Parathyroid adenoma (tissue), 2 donors: ENCODE data around the gene RETREG1.

Experiments used
- H2AFZ ChIP-seq: fragments of 300-600 bp; sonication (generic); one replicate; pipeline ENCODE4 v1.7.0; 2017; ENCODE audit warnings: antibody characterized with exemption, mild to moderate bottlenecking
- H3K27ac ChIP-seq: fragments of 300-600 bp; sonication (generic); one replicate; pipeline ENCODE4 v1.7.0; 2017
- H3K27me3 ChIP-seq: fragments of 300-600 bp; sonication (generic); one replicate; pipeline ENCODE4 v1.7.0; 2017; ENCODE audit warnings: low read length; ENCODE audit not compliant: control insufficient read depth, insufficient read depth
- H3K36me3 ChIP-seq: fragments of 300-600 bp; sonication (generic); one replicate; pipeline ENCODE4 v1.7.0; 2017; ENCODE audit warnings: low read length; ENCODE audit not compliant: control insufficient read depth, insufficient read depth
- H3K4me1 ChIP-seq: fragments of 300-600 bp; sonication (generic); one replicate; pipeline ENCODE4 v1.7.0; 2017; ENCODE audit warnings: control low read depth
- H3K4me2 ChIP-seq: fragments of 300-600 bp; sonication (generic); one replicate; pipeline ENCODE4 v1.7.0; 2017; ENCODE audit warnings: low read length
- H3K4me3 ChIP-seq: fragments of 300-600 bp; sonication (generic); one replicate; pipeline ENCODE4 v1.7.0; 2017; ENCODE audit warnings: low read depth, low read length
- H3K79me2 ChIP-seq: fragments of 300-600 bp; sonication (generic); one replicate; pipeline ENCODE4 v1.7.0; 2017; ENCODE audit warnings: control low read depth
- H3K9ac ChIP-seq: fragments of 300-600 bp; sonication (generic); one replicate; pipeline ENCODE4 v1.7.0; 2017; ENCODE audit warnings: mild to moderate bottlenecking
- H3K9me3 ChIP-seq: fragments of 300-600 bp; sonication (generic); one replicate; pipeline ENCODE4 v1.7.0; 2017; ENCODE audit warnings: low read length; ENCODE audit not compliant: control insufficient read depth
- CTCF ChIP-seq: fragments of 300-600 bp; sonication (generic); IDR thresholded peaks from one replicate; pipeline ENCODE4 v1.7.0; 2017; ENCODE audit warnings: antibody characterized with exemption, mild to moderate bottlenecking
- donor health status: primary hyperparathyroidism.

RETREG1 gene

GRCh38 chr5:16486711-16487111, 130.1 kb downstream of the RETREG1 start:
- H3K4me3 ChIP-seq, result no peak overlapping the region
- no peaks in the 10 kb centered on the region for H3K36me3 ChIP-seq
- no peaks in the 10 kb centered on the region for H3K27me3 ChIP-seq
- H3K4me2 ChIP-seq, result no peak overlapping the region
- TF ChIP-seq CTCF, result no peak
- no peaks in the 10 kb centered on the region for H3K9me3 ChIP-seq
- H3K4me1 ChIP-seq, result no peaks in the 10 kb centered on the region
- H3K9ac ChIP-seq, result no peak overlapping the region
- H2AFZ ChIP-seq, result no peak overlapping the region
- H3K79me2 ChIP-seq, result peaks cover 11% of the 10 kb centered on the region
- H3K27ac ChIP-seq, result no peak overlapping the region

- Histone ChIP-seq H3K79me2 (peaks cover 15% of the 10 kb centered on the region), H2AFZ (no peak overlapping the region), H3K9ac (no peak overlapping the region), H3K27me3 (no peaks in the 10 kb centered on the region), H3K4me2 (no peak overlapping the region), H3K27ac (no peak overlapping the region), H3K36me3 (no peaks in the 10 kb centered on the region), H3K4me3 (no peak overlapping the region), H3K9me3 (no peaks in the 10 kb centered on the region), H3K4me1 (no peaks in the 10 kb centered on the region)
- TF ChIP-seq CTCF, result no peak
Measured at GRCh38 chr5:16485656-16486055, 131.1 kb downstream of the RETREG1 start.

GRCh38 chr5:16484081-16484480, 132.7 kb downstream of the RETREG1 start:
- H3K9ac ChIP-seq, result no peak overlapping the region
- H3K9me3 ChIP-seq, result no peaks in the 10 kb centered on the region
- no peak overlapping the region for H3K4me2 ChIP-seq
- peaks cover 20% of the 10 kb centered on the region for H3K79me2 ChIP-seq
- no peaks in the 10 kb centered on the region for H3K27me3 ChIP-seq
- no peaks in the 10 kb centered on the region for H3K4me1 ChIP-seq
- no peak for TF ChIP-seq CTCF
- no peaks in the 10 kb centered on the region for H3K36me3 ChIP-seq
- H2AFZ ChIP-seq, result no peak overlapping the region
- H3K4me3 ChIP-seq, result no peak overlapping the region
- no peak overlapping the region for H3K27ac ChIP-seq

GRCh38 chr5:16483361-16483760, 133.4 kb downstream of the RETREG1 start:
- Histone ChIP-seq H3K36me3 (no peaks in the 10 kb centered on the region), H3K9me3 (no peaks in the 10 kb centered on the region), H3K79me2 (peaks cover 16% of the 10 kb centered on the region), H3K4me3 (no peak overlapping the region), H2AFZ (no peak overlapping the region), H3K4me2 (no peak overlapping the region), H3K4me1 (no peaks in the 10 kb centered on the region), H3K9ac (no peak overlapping the region), H3K27ac (no peak overlapping the region), H3K27me3 (no peaks in the 10 kb centered on the region)
- no peak for TF ChIP-seq CTCF

GRCh38 chr5:16482891-16483290, 133.9 kb downstream of the RETREG1 start:
- H3K79me2 ChIP-seq, result peaks cover 14% of the 10 kb centered on the region
- no peaks in the 10 kb centered on the region for H3K4me1 ChIP-seq
- no peaks in the 10 kb centered on the region for H3K36me3 ChIP-seq
- H2AFZ ChIP-seq, result no peak overlapping the region
- TF ChIP-seq CTCF, result no peak
- no peaks in the 10 kb centered on the region for H3K27me3 ChIP-seq
- H3K4me2 ChIP-seq, result no peak overlapping the region
- H3K9ac ChIP-seq, result no peak overlapping the region
- H3K9me3 ChIP-seq, result no peaks in the 10 kb centered on the region
- H3K4me3 ChIP-seq, result no peak overlapping the region
- no peak overlapping the region for H3K27ac ChIP-seq
